Measurements from ENCODE around the gene APCDD1L.

DNA sequence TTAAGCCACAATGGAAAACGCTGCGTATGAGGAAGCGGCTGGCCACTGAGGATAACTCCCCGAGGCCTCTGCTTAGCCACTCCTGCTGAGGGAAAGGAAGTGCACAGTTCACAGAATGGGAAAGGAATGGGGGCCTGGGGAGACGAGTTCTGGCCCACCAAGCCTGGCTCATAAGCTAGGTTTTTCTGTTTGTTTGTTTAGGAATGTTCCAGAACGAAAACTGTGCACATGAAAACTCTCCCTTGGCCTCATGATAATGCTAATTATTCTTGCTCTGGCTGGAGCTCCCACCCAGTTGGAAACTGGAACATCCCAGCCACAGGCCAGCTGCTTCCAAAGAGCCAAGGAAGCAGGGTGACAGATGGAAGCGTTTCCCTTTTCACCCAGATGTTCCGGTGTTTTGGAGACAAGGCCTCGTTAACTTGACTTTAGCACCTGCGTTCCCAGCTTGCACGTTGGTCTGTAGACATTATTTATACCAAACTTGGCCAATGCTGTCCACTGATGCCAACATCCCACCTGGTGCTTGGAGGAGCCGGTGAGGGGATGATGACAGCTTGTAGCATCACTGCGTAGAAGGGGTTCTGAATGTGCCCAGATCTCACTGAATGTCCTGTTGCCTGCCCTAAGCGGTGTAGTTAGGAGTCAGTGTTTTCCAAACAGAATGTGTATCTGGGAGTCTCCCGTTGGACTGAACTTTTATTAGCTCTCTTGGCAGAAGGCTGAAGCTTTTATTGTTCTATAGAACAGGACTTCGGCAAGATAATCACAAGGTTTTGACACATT is 34.5 kb downstream of the APCDD1L start:
- TF ChIP-seq, protein P1, sequence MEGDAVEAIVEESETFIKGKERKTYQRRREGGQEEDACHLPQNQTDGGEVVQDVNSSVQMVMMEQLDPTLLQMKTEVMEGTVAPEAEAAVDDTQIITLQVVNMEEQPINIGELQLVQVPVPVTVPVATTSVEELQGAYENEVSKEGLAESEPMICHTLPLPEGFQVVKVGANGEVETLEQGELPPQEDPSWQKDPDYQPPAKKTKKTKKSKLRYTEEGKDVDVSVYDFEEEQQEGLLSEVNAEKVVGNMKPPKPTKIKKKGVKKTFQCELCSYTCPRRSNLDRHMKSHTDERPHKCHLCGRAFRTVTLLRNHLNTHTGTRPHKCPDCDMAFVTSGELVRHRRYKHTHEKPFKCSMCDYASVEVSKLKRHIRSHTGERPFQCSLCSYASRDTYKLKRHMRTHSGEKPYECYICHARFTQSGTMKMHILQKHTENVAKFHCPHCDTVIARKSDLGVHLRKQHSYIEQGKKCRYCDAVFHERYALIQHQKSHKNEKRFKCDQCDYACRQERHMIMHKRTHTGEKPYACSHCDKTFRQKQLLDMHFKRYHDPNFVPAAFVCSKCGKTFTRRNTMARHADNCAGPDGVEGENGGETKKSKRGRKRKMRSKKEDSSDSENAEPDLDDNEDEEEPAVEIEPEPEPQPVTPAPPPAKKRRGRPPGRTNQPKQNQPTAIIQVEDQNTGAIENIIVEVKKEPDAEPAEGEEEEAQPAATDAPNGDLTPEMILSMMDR (IDR thresholded peaks at IDR 0.05; ENCODE audit: low read depth, low read length, missing input control): no peak
- no peak for TF ChIP-seq RAD21 (IDR thresholded peaks at IDR 0.05)
- TF ChIP-seq, protein P2, sequence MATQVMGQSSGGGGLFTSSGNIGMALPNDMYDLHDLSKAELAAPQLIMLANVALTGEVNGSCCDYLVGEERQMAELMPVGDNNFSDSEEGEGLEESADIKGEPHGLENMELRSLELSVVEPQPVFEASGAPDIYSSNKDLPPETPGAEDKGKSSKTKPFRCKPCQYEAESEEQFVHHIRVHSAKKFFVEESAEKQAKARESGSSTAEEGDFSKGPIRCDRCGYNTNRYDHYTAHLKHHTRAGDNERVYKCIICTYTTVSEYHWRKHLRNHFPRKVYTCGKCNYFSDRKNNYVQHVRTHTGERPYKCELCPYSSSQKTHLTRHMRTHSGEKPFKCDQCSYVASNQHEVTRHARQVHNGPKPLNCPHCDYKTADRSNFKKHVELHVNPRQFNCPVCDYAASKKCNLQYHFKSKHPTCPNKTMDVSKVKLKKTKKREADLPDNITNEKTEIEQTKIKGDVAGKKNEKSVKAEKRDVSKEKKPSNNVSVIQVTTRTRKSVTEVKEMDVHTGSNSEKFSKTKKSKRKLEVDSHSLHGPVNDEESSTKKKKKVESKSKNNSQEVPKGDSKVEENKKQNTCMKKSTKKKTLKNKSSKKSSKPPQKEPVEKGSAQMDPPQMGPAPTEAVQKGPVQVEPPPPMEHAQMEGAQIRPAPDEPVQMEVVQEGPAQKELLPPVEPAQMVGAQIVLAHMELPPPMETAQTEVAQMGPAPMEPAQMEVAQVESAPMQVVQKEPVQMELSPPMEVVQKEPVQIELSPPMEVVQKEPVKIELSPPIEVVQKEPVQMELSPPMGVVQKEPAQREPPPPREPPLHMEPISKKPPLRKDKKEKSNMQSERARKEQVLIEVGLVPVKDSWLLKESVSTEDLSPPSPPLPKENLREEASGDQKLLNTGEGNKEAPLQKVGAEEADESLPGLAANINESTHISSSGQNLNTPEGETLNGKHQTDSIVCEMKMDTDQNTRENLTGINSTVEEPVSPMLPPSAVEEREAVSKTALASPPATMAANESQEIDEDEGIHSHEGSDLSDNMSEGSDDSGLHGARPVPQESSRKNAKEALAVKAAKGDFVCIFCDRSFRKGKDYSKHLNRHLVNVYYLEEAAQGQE (IDR thresholded peaks at IDR 0.05): no peak
- TF ChIP-seq NR2F2 (IDR thresholded peaks at IDR 0.05): no peak
- TF ChIP-seq, protein P3, sequence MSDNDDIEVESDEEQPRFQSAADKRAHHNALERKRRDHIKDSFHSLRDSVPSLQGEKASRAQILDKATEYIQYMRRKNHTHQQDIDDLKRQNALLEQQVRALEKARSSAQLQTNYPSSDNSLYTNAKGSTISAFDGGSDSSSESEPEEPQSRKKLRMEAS (IDR thresholded peaks at IDR 0.05): no peak
- no peak for TF ChIP-seq YY1 (IDR thresholded peaks at IDR 0.05)
- no peak for TF ChIP-seq JUND (IDR thresholded peaks at IDR 0.05)
- TF ChIP-seq, protein P4, sequence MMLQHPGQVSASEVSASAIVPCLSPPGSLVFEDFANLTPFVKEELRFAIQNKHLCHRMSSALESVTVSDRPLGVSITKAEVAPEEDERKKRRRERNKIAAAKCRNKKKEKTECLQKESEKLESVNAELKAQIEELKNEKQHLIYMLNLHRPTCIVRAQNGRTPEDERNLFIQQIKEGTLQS (IDR thresholded peaks at IDR 0.05): no peak
